Smooth muscle cell (in vitro differentiated cells): ENCODE results near the gene LRP8. TPM values are rescaled to one million over a fixed set of nuclear protein-coding genes. Genes with fewer than 3 reads are reported as not detected.

Experiments
- DNase-seq: peaks from one replicate; lab custom pipeline; 2025; ENCODE audit not compliant: unreplicated experiment; lab: John Stamatoyannopoulos, UW
- H2AFZ ChIP-seq: fragments of 200-600 bp; sonication (generic); 2 replicates; pipeline ENCODE4 v1.6.0; 2016; ENCODE audit warnings: antibody characterized with exemption, low read depth, mild to moderate bottlenecking
- H3F3A ChIP-seq: fragments of 200-600 bp; sonication (generic); 2 replicates; pipeline ENCODE4 v1.6.0; 2017; ENCODE audit warnings: antibody characterized with exemption, low read depth
- H3K27ac ChIP-seq: fragments of 200-600 bp; sonication (generic); 2 replicates; pipeline ENCODE4 v1.5.1; 2016; ENCODE audit warnings: low read depth, mild to moderate bottlenecking
- H3K27me3 ChIP-seq: fragments of 200-600 bp; sonication (generic); 2 replicates; pipeline ENCODE4 v1.6.1; 2016; ENCODE audit warnings: low read depth, mild to moderate bottlenecking
- H3K36me3 ChIP-seq: fragments of 200-600 bp; sonication (generic); 2 replicates; pipeline ENCODE4 v1.5.1; 2016; ENCODE audit warnings: low read depth
- H3K4me1 ChIP-seq: fragments of 200-600 bp; sonication (generic); 2 replicates; pipeline ENCODE4 v1.5.1; 2016; ENCODE audit warnings: low read depth
- H3K4me2 ChIP-seq: fragments of 200-600 bp; sonication (generic); 2 replicates; pipeline ENCODE4 v1.6.0; 2016; ENCODE audit warnings: mild to moderate bottlenecking
- H3K4me3 ChIP-seq: fragments of 200-600 bp; sonication (generic); 2 replicates; pipeline ENCODE4 v1.5.1; 2016; ENCODE audit warnings: mild to moderate bottlenecking
- H3K79me2 ChIP-seq: fragments of 200-600 bp; sonication (generic); 2 replicates; pipeline ENCODE4 v1.6.0; 2016; ENCODE audit warnings: low read depth, mild to moderate bottlenecking
- H3K9ac ChIP-seq: fragments of 200-600 bp; sonication (generic); 2 replicates; pipeline ENCODE4 v1.6.0; 2016; ENCODE audit warnings: low read depth
- H3K9me3 ChIP-seq: fragments of 200-600 bp; sonication (generic); replicated peaks from 2 replicates; pipeline ENCODE4 v1.5.1; 2016; ENCODE audit warnings: low read depth
- H4K20me1 ChIP-seq: fragments of 200-600 bp; sonication (generic); 2 replicates; pipeline ENCODE4 v1.6.0; 2016; ENCODE audit warnings: low read depth
- WGBS: methylation state at CpG from one replicate; pipeline ENCODE4 v1.1.7; 2016; ENCODE audit warnings: low lambda C conversion rate; 5-methylcytosine and 5-hydroxymethylcytosine counted together
- polyA plus RNA-seq: library from polyadenylated mRNA; unstranded; fragments of >200 nt; fragmentation: Nextera tagmentation; extraction: Ambion mirVana; gene quantifications from 2 replicates; pipeline ENCODE4 v1.2.1, GENCODE V29; 2016
- total RNA-seq: library from RNA; depleted of rRNA; stranded (reverse); fragments of >200 nt; gene quantifications from 2 replicates; pipeline ENCODE4 v1.2.3, GENCODE V29; 2014
- TF ChIP-seq, protein P1 (sequence below): fragments of 200-600 bp; sonication (generic); IDR thresholded peaks from 2 replicates; pipeline ENCODE4 v1.5.1; 2017; ENCODE audit warnings: borderline replicate concordance, mild to moderate bottlenecking, antibody characterized with exemption; ENCODE audit not compliant: insufficient read depth, poor library complexity, severe bottlenecking

Gene LRP8
- total and polyA plus RNA-seq, 2 experiments from 2014 or later: 5.6 to 8.1 TPM

- no peak overlapping the region for H3K4me2 ChIP-seq
- H4K20me1 ChIP-seq: no peaks in the 10 kb centered on the region
- H3K36me3 ChIP-seq: no peaks in the 10 kb centered on the region
- no peaks in the 10 kb centered on the region for H3F3A ChIP-seq
- no peaks in the 10 kb centered on the region for H3K27me3 ChIP-seq
- H3K4me1 ChIP-seq: peaks cover 11% of the 10 kb centered on the region
- no peaks in the 10 kb centered on the region for H3K79me2 ChIP-seq
- WGBS: 61% methylated on average over 7 of the region's 7 CpGs
- TF ChIP-seq, protein P1, sequence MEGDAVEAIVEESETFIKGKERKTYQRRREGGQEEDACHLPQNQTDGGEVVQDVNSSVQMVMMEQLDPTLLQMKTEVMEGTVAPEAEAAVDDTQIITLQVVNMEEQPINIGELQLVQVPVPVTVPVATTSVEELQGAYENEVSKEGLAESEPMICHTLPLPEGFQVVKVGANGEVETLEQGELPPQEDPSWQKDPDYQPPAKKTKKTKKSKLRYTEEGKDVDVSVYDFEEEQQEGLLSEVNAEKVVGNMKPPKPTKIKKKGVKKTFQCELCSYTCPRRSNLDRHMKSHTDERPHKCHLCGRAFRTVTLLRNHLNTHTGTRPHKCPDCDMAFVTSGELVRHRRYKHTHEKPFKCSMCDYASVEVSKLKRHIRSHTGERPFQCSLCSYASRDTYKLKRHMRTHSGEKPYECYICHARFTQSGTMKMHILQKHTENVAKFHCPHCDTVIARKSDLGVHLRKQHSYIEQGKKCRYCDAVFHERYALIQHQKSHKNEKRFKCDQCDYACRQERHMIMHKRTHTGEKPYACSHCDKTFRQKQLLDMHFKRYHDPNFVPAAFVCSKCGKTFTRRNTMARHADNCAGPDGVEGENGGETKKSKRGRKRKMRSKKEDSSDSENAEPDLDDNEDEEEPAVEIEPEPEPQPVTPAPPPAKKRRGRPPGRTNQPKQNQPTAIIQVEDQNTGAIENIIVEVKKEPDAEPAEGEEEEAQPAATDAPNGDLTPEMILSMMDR: no peak
- no peak overlapping the region for H3K9ac ChIP-seq
- DNase-seq: no peak
- no peak overlapping the region for H2AFZ ChIP-seq
- no peak overlapping the region for H3K4me3 ChIP-seq
- H3K27ac ChIP-seq: no peak overlapping the region
- no peaks in the 10 kb centered on the region for H3K9me3 ChIP-seq
These were observed 24.6 kb downstream of the LRP8 start for GRCh38 chr1:53303243-53303642.

DNA sequence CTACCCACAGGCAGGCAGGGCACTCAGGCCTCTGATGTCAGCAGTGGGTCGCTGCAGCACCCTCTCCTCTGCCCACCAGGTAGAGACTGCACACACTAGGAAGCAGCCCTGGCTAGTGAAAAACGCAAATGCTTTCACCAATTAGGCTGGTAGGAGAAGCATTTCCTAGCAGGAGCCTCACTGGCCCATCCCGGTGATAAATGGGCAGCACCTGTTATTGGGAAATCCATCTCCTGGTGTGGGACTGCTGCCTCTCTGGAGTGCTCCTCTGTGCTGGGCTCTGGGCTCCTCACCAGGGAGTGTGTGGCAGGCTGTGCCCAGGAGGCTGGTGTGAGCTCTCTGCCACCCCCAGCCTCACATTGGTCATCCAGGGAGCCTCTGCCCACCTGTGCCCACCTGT lies 28.6 kb downstream of the LRP8 start:
- TF ChIP-seq, protein P1: no peak
- Histone ChIP-seq H3K9me3 (no peaks in the 10 kb centered on the region), H3K36me3 (no peaks in the 10 kb centered on the region), H3K27ac (no peak overlapping the region), H3K4me2 (no peak overlapping the region), H4K20me1 (peaks cover 8% of the 10 kb centered on the region), H3K9ac (no peak overlapping the region), H3K4me3 (no peak overlapping the region), H3F3A (no peaks in the 10 kb centered on the region), H3K4me1 (peaks cover 28% of the 10 kb centered on the region), H3K27me3 (no peaks in the 10 kb centered on the region), H3K79me2 (no peaks in the 10 kb centered on the region), H2AFZ (no peak overlapping the region)
- 87% methylated on average over 3 of the region's 3 CpGs for WGBS
- no peak for DNase-seq

DNA sequence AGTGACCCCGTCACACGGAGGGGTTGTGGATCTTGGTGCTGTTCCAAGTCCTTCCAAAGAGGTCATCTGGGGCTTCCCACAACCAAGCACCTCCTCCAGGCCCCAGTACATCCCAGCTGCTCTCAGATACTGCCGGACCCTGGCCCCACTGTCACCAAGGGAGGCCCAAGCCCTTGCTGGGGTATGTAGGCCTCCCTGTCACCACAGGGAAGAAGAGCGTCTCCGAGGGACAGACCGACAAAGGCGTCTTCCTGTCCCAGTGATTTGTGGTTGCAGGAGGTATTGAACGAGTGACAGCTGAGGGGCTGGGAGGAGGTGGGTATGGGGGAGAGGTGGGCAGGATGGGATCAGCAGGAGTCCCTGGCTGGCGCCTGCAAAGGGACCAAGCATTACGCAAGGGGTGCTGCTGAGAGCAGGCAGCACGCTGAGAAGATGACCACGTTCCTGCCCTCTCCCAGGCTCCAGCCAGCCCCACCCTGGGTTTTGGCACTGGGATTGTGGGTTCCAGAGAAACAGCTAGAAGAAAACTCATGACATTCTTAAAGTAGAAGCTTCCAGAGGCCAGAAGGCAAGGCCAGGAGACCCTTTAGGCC lies 29.7 kb downstream of the LRP8 start:
- Histone ChIP-seq H2AFZ (no peak overlapping the region), H3K27ac (no peak overlapping the region), H4K20me1 (peaks cover 8% of the 10 kb centered on the region), H3K4me2 (no peak overlapping the region), H3K27me3 (no peaks in the 10 kb centered on the region), H3K4me3 (no peak overlapping the region), H3K79me2 (no peaks in the 10 kb centered on the region), H3K4me1 (peaks cover 22% of the 10 kb centered on the region), H3F3A (no peaks in the 10 kb centered on the region), H3K36me3 (no peaks in the 10 kb centered on the region), H3K9me3 (no peaks in the 10 kb centered on the region), H3K9ac (no peak overlapping the region)
- no peak for DNase-seq
- 97% methylated on average over 12 of the region's 12 CpGs for WGBS
- TF ChIP-seq, protein P1: no peak

- H3K36me3 ChIP-seq: no peaks in the 10 kb centered on the region
- no peak overlapping the region for H3K27ac ChIP-seq
- DNase-seq: no peak
- no peak overlapping the region for H2AFZ ChIP-seq
- no peaks in the 10 kb centered on the region for H3K9me3 ChIP-seq
- H3K79me2 ChIP-seq: no peaks in the 10 kb centered on the region
- 94% methylated on average over 17 of the region's 17 CpGs for whole genome bisulfite sequencing
- H3K4me1 ChIP-seq: peaks cover 22% of the 10 kb centered on the region
- H4K20me1 ChIP-seq: peaks cover 8% of the 10 kb centered on the region
- H3K4me2 ChIP-seq: no peak overlapping the region
- H3K4me3 ChIP-seq: no peak overlapping the region
- no peaks in the 10 kb centered on the region for H3K27me3 ChIP-seq
- TF ChIP-seq, protein P1: no peak
- no peaks in the 10 kb centered on the region for H3F3A ChIP-seq
- no peak overlapping the region for H3K9ac ChIP-seq
These were observed 30.7 kb downstream of the LRP8 start for GRCh38 chr1:53297195-53297594.
